HCT116 (cell line): ENCODE measurements around the gene KRT5. TPM values are rescaled to one million over a fixed set of nuclear protein-coding genes. Genes with fewer than 3 reads are reported as not detected.
A peak's percentile ranks its signal among the peaks of the same experiment; 100 is the strongest.

Source experiments
- ATAC-seq: fragments of 200-7000 bp; cut with Tn5 transposase; 2 replicates; pipeline ENCODE4 v1.9.1; 2020; ENCODE audit warnings: mild to moderate bottlenecking, moderate library complexity
- BruUV-seq: library from RNA; stranded (reverse); fragments of 400-500 nt; replicated peaks from 2 replicates; lab custom pipeline; 2021; lab: Mats Ljungman, UMichigan
- CTCF ChIA-PET: fragments of 300-600 bp; sonication (Branson Sonifier 250); formaldehyde crosslinking; loops from one replicate; lab custom pipeline; 2021; ENCODE audit warnings: antibody characterized with exemption; lab: Charles Lee
- POLR2A ChIA-PET: fragments of 300-600, 350-600 bp; sonication (Branson Sonifier 250); formaldehyde crosslinking; loops from one replicate; lab custom pipeline; 2021; ENCODE audit warnings: antibody characterized with exemption; lab: Charles Lee
- RAD21 ChIA-PET, 2 experiments: fragments of 300-600 bp; sonication (Branson Sonifier 250); formaldehyde crosslinking; loops; one replicate each; lab custom pipeline; 2023; ENCODE audit warnings: low total read pairs in 2 of 2; ENCODE audit not compliant: uncharacterized antibody in 2 of 2, unreplicated experiment in 2 of 2, low non-redundant PET in 1 of 2; lab: Charles Lee
- DNase-seq: peaks from one replicate; pipeline ENCODE4 v3.0.0-alpha.2; 2010; ENCODE audit warnings: low read depth, low spot score
- H2AFZ ChIP-seq: fragments of 200-600 bp; shearing (Covaris generic), sonication (generic); 2 replicates; pipeline ENCODE4 v1.6.1; 2017; ENCODE audit warnings: low read depth, mixed run types, mixed read lengths, antibody characterized with exemption, low read length; ENCODE audit not compliant: poor library complexity, severe bottlenecking
- H3K27ac ChIP-seq: 2 replicates; pipeline ENCODE4 v1.5.1; 2012; ENCODE audit warnings: low read depth, low read length
- H3K27me3 ChIP-seq: fragments of 200-600 bp; sonication (generic); 2 replicates; pipeline ENCODE4 v1.6.1; 2016; ENCODE audit warnings: mixed run types, low read length, mixed read lengths; ENCODE audit not compliant: insufficient read depth
- H3K36me3 ChIP-seq, 2 experiments: fragments of 200-500 bp in 1 of 2; fragments of 200-600 bp in 1 of 2; sonication (Bioruptor generic) in 1 of 2; sonication (generic) in 1 of 2; 2 replicates each; pipeline versions ENCODE4 v1.5.1 to v1.6.1; 2014 to 2016; ENCODE audit warnings: low read length in 2 of 2, inconsistent platforms in 1 of 2, mixed read lengths in 1 of 2, mixed run types in 1 of 2; ENCODE audit not compliant: insufficient read depth in 2 of 2, control insufficient read depth in 1 of 2
- H3K4me1 ChIP-seq, 2 experiments: fragments of 200-600 bp in 1 of 2; sonication (generic) in 1 of 2; 2 replicates each; pipeline versions ENCODE4 v1.5.1 to v1.6.1; 2012 to 2017; ENCODE audit warnings: low read length in 2 of 2, inconsistent platforms in 1 of 2, mild to moderate bottlenecking in 1 of 2, mixed read lengths in 1 of 2, mixed run types in 1 of 2, moderate library complexity in 1 of 2; ENCODE audit not compliant: insufficient read depth in 2 of 2, control insufficient read depth in 1 of 2
- H3K4me2 ChIP-seq: fragments of 200-600 bp; sonication (generic); 2 replicates; pipeline ENCODE4 v1.6.1; 2017; ENCODE audit warnings: mixed run types, low read length, mixed read lengths
- H3K4me3 ChIP-seq, 2 experiments: fragments of 200-600 bp in 1 of 2; sonication (generic) in 1 of 2; replicated peaks in 1 of 2; 2 replicates each; pipeline ENCODE4 v1.5.1; 2011 to 2016; ENCODE audit warnings: low read length in 2 of 2, control low read depth in 1 of 2, low read depth in 1 of 2, mild to moderate bottlenecking in 1 of 2, mixed read lengths in 1 of 2, mixed run types in 1 of 2
- H3K79me2 ChIP-seq: fragments of 200-600 bp; sonication (generic); 2 replicates; pipeline ENCODE4 v1.6.1; 2017; ENCODE audit warnings: mild to moderate bottlenecking, mixed run types, low read length, moderate library complexity, mixed read lengths; ENCODE audit not compliant: insufficient read depth
- H3K9ac ChIP-seq: fragments of 200-600 bp; sonication (generic); 2 replicates; pipeline ENCODE4 v1.6.1; 2016; ENCODE audit warnings: low read length, mixed read lengths
- H3K9me2 ChIP-seq: fragments of 200-600 bp; sonication (generic), shearing (Covaris generic); 2 replicates; pipeline ENCODE4 v1.6.1; 2017; ENCODE audit warnings: mixed run types, mild to moderate bottlenecking, moderate library complexity; ENCODE audit not compliant: insufficient read depth
- H3K9me3 ChIP-seq, 2 experiments: fragments of 200-500 bp in 1 of 2; fragments of 200-600 bp in 1 of 2; sonication (Bioruptor generic) in 1 of 2; sonication (generic) in 1 of 2; 2 replicates each; pipeline ENCODE4 v1.6.1; 2014 to 2017; ENCODE audit warnings: low read length in 2 of 2, mixed read lengths in 2 of 2, inconsistent platforms in 1 of 2, low read depth in 1 of 2, mild to moderate bottlenecking in 1 of 2, mixed run types in 1 of 2, moderate library complexity in 1 of 2; ENCODE audit not compliant: control insufficient read depth in 1 of 2, insufficient read depth in 1 of 2
- H4K20me1 ChIP-seq: fragments of 200-600 bp; sonication (generic), shearing (Covaris generic); 2 replicates; pipeline ENCODE4 v1.6.1; 2017; ENCODE audit warnings: mixed run types, mild to moderate bottlenecking, moderate library complexity; ENCODE audit not compliant: insufficient read depth
- CBX3 ChIP-seq: IDR thresholded peaks from 2 replicates; pipeline ENCODE4 v1.6.1; 2012; ENCODE audit warnings: low read depth
- CEBPB ChIP-seq: IDR thresholded peaks from 2 replicates; pipeline ENCODE4 v1.6.1; 2012; ENCODE audit warnings: low read depth
- ELF1 ChIP-seq: IDR thresholded peaks from 2 replicates; pipeline ENCODE4 v1.6.1; 2012; ENCODE audit warnings: low read depth, borderline replicate concordance
- EZH2 ChIP-seq: fragments of 200-600 bp; sonication (generic); IDR thresholded peaks from 2 replicates; pipeline ENCODE4 v1.6.1; 2017; ENCODE audit warnings: antibody characterized with exemption, mixed run types
- EZH2phosphoT487 ChIP-seq: fragments of 200-600 bp; IDR thresholded peaks from 2 replicates; pipeline ENCODE4 v1.6.1; 2018; ENCODE audit warnings: antibody characterized with exemption, borderline replicate concordance
- FOSL1 ChIP-seq: IDR thresholded peaks from 2 replicates; pipeline ENCODE4 v1.6.1; 2012; ENCODE audit warnings: low read depth
- JUND ChIP-seq: IDR thresholded peaks from 2 replicates; pipeline ENCODE4 v1.6.1; 2012
- POLR2AphosphoS5 ChIP-seq: IDR thresholded peaks from 2 replicates; pipeline ENCODE4 v1.6.1; 2011; ENCODE audit warnings: mild to moderate bottlenecking, low read depth, low read length, moderate library complexity
- RAD21 ChIP-seq: IDR thresholded peaks from 2 replicates; pipeline ENCODE4 v1.6.1; 2012; ENCODE audit warnings: low read depth, mild to moderate bottlenecking
- REST ChIP-seq: IDR thresholded peaks from 2 replicates; pipeline ENCODE4 v1.6.1; 2012; ENCODE audit warnings: low read depth
- SIN3A ChIP-seq: IDR thresholded peaks from 2 replicates; pipeline ENCODE4 v1.6.1; 2012; ENCODE audit warnings: low read depth
- SRF ChIP-seq: IDR thresholded peaks from 2 replicates; pipeline ENCODE4 v1.6.1; 2012; ENCODE audit warnings: low read depth
- ZNF274 ChIP-seq: fragments of 200-500 bp; sonication (Bioruptor generic); IDR thresholded peaks from 2 replicates; pipeline ENCODE4 v1.6.1; 2014; ENCODE audit warnings: mild to moderate bottlenecking, low read depth, low read length, inconsistent platforms
- intact Hi-C: fragments of 100-400 bp; cut with micrococcal nuclease; formaldehyde crosslinking; loops from 2 replicates; pipeline ENCODE4 v1.10.0; 2022
- total RNA-seq: library from RNA; stranded (reverse); gene quantifications from one replicate; pipeline ENCODE4 v1.2.1, GENCODE V29; 2021; ENCODE audit not compliant: unreplicated experiment
- TF ChIP-seq, protein P1 (sequence below), 3 experiments: fragments of 200-600 bp in 1 of 3; sonication (generic) in 1 of 3; IDR thresholded peaks in 2 of 3; conservative IDR thresholded peaks in 1 of 3; 2 replicates each; pipeline ENCODE4 v1.5.1; 2012 to 2017; ENCODE audit warnings: low read depth in 2 of 3, low read length in 2 of 3, antibody characterized with exemption in 1 of 3, borderline replicate concordance in 1 of 3, control low read depth in 1 of 3, mild to moderate bottlenecking in 1 of 3, mixed read lengths in 1 of 3, mixed run types in 1 of 3, moderate library complexity in 1 of 3; ENCODE audit not compliant: insufficient read depth in 1 of 3
- TF ChIP-seq, protein P2 (sequence below): IDR thresholded peaks from 2 replicates; pipeline ENCODE4 v1.6.1; 2012

The KRT5 gene
- total RNA-seq, 1 experiment from 2014 or later, result 0.44 TPM

DNA sequence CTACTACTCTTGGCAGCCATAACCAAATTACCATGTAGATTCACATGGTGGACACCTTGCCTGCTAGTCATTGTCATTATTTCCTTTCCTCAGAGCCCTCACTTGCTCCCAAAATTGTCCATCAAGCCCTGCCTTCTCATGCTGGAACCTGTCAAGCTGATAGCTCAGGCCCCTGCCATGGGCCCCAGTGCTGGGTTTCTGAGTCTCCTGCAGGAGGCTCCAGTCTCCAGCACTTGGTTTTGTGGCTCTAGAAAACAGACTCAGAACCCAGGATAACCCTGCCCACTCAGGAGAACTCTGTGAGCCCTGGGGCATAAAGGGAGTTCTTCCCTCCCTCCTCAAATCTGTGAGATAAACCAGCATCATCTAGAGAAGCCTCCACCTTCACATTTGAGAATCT, 22.0 kb upstream of the KRT5 start:
- H4K20me1 ChIP-seq, result no peaks in the 10 kb centered on the region
- ChIA-PET CTCF (no interaction called here), POLR2A (no interaction called here), RAD21 (no interaction called here)
- H3K9ac ChIP-seq, result no peak overlapping the region
- no TSS peak for BruUV-seq
- H3K9me3 ChIP-seq, result no peaks in the 10 kb centered on the region
- DNase-seq, result no peak
- TF ChIP-seq, protein P1, sequence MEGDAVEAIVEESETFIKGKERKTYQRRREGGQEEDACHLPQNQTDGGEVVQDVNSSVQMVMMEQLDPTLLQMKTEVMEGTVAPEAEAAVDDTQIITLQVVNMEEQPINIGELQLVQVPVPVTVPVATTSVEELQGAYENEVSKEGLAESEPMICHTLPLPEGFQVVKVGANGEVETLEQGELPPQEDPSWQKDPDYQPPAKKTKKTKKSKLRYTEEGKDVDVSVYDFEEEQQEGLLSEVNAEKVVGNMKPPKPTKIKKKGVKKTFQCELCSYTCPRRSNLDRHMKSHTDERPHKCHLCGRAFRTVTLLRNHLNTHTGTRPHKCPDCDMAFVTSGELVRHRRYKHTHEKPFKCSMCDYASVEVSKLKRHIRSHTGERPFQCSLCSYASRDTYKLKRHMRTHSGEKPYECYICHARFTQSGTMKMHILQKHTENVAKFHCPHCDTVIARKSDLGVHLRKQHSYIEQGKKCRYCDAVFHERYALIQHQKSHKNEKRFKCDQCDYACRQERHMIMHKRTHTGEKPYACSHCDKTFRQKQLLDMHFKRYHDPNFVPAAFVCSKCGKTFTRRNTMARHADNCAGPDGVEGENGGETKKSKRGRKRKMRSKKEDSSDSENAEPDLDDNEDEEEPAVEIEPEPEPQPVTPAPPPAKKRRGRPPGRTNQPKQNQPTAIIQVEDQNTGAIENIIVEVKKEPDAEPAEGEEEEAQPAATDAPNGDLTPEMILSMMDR (IDR thresholded peaks at IDR 0.05 in 2 of 3, conservative IDR thresholded peaks at IDR 0.05 in 1 of 3; ENCODE audit: borderline replicate concordance in 1 of 3, insufficient read depth in 1 of 3, low read depth in 2 of 3, low read length in 2 of 3), result 0 out of 6 replicates have a peak, but pooled peaks of 1 of the 3 experiments have one; percentile 7
- TF ChIP-seq CBX3 (no peak), CEBPB (no peak), ELF1 (no peak), ZNF274 (no peak), RAD21 (peak; percentile 27; the same call in 1 of the 2 replicates)
- H3K4me3 ChIP-seq, result no peak overlapping the region
- no peak overlapping the region for H2AFZ ChIP-seq
- no peak overlapping the region for H3K4me2 ChIP-seq
- no peaks in the 10 kb centered on the region for H3K36me3 ChIP-seq
- no peaks in the 10 kb centered on the region for H3K27me3 ChIP-seq
- H3K79me2 ChIP-seq, result no peaks in the 10 kb centered on the region
- ATAC-seq, result peak; percentile 37; the same call in 1 of the 2 replicates
- H3K4me1 ChIP-seq, result peaks cover 13 to 21% of the 10 kb centered on the region in 2 experiments
- intact Hi-C loops, result no loop called here
- no peaks in the 10 kb centered on the region for H3K9me2 ChIP-seq
- no peak overlapping the region for H3K27ac ChIP-seq

- intact Hi-C loops, result no loop called here
- POLR2A ChIA-PET, result no interaction called here
- H3K36me3 ChIP-seq, result no peaks in the 10 kb centered on the region
- no peaks in the 10 kb centered on the region for H4K20me1 ChIP-seq
- DNase-seq, result no peak
- H3K79me2 ChIP-seq, result no peaks in the 10 kb centered on the region
- ATAC-seq, result no peak
- no TSS peak for BruUV-seq
- H3K4me2 ChIP-seq, result no peak overlapping the region
- peaks cover 13 to 21% of the 10 kb centered on the region in 2 experiments for H3K4me1 ChIP-seq
- no peaks in the 10 kb centered on the region for H3K9me3 ChIP-seq
- CTCF ChIA-PET, result no interaction called here
- H3K9me2 ChIP-seq, result no peaks in the 10 kb centered on the region
- no peak overlapping the region for H3K9ac ChIP-seq
- RAD21 ChIA-PET, result no interaction called here
- no peak overlapping the region for H3K27ac ChIP-seq
- no peak overlapping the region for H2AFZ ChIP-seq
- H3K4me3 ChIP-seq, result no peak overlapping the region
- no peaks in the 10 kb centered on the region for H3K27me3 ChIP-seq
- no peak for TF ChIP-seq FOSL1
- TF ChIP-seq SRF, result no peak
- TF ChIP-seq, protein P2, sequence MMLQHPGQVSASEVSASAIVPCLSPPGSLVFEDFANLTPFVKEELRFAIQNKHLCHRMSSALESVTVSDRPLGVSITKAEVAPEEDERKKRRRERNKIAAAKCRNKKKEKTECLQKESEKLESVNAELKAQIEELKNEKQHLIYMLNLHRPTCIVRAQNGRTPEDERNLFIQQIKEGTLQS, result no peak
- no peak for TF ChIP-seq EZH2
- no peak for TF ChIP-seq ZNF274
- TF ChIP-seq JUND, result no peak
- TF ChIP-seq ELF1, result no peak
- TF ChIP-seq POLR2AphosphoS5, result no peak
- no peak for TF ChIP-seq REST
- no peak for TF ChIP-seq SIN3A
- no peak for TF ChIP-seq EZH2phosphoT487
- TF ChIP-seq RAD21, result no peak
Observed at GRCh38 chr12:52541709-52542108, 21.5 kb upstream of the KRT5 start.
